Fibroblast of gingiva (primary cell): ENCODE measurements around the gene NPR3.

Source experiments
- DNase-seq: peaks from one replicate; pipeline ENCODE4 v3.0.0-alpha.2; 2011; ENCODE audit warnings: low read depth

NPR3 gene

GRCh38 chr5:32710550-32711361 is at the start of gene NPR3:
Gene NPR3 (plus strand): TSS chr5:32711321. CDS start chr5:32711777, 456 bp downstream.
- peak; percentile 81 for DNase-seq

- DNase-seq: no peak
These were observed 46.6 kb upstream of the NPR3 start for GRCh38 chr5:32664523-32664922.

- DNase-seq: no peak
These were observed 42.6 kb upstream of the NPR3 start for GRCh38 chr5:32668552-32668951.

- DNase-seq: no peak
These were observed 37.8 kb upstream of the NPR3 start for GRCh38 chr5:32673272-32673671.

DNA sequence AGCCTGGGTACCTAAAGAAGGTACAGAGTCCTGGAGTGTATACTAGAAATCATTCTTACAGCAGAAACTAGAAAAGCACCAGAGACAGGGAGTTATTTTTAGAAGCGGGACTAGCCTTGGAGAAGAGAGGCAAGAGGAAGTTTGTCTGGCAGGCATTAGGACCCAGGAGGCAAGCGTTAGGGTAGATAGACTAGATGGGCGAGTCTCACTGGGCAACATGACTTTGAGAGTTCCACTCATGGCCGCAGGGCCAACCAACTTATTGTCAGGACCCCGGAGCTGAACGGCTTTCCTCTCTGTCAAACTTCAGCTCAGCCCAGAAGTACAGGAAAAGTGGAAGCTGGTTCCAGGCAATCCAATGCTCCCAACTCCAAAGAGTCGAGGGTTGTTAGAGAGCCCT is 34.1 kb upstream of the NPR3 start:
- no peak for DNase-seq

DNA sequence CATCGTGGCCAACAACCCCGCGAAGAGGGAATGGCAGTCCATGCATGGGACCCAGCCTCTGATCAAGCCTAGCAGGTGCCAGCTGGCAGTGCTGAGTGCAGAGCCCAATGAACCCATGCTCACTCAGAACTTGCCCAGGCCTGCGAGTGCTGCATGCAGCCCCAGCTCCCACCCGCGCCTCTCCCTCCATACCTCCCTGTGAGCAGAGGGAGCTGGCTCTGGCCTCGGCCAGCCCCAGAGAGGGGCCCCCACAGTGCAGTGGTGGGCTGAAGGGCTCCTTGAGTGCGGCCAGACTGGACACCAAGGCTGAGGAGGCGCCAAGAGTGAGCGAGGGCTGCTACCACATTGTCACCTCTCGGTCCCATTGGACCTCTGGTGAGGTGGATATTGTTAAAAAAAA is 32.6 kb upstream of the NPR3 start:
- DNase-seq: no peak

- DNase-seq: no peak
These were observed 31.9 kb upstream of the NPR3 start for GRCh38 chr5:32679218-32679617.

DNA sequence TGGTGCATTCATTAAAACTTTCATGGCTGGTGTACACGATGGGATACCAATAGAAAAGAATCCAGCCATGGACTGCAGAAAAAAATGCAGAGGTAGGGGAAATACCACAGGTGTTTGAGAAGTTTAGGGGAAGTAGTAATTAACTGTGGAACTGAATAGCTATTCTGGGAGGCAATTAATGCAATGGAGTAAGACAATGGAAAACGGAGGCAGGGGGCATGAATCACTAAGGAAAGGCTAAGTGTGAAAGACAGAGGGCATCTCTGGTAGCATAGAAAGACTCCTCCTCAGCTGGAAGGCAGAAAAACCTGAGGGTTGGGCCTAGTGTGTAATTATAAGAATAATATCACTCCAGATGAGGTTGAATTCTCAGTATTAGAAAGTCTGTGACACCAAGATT is 30.9 kb upstream of the NPR3 start:
- no peak for DNase-seq

GRCh38 chr5:32683125-32683524 is 28.0 kb upstream of the NPR3 start:
- no peak for DNase-seq

DNA sequence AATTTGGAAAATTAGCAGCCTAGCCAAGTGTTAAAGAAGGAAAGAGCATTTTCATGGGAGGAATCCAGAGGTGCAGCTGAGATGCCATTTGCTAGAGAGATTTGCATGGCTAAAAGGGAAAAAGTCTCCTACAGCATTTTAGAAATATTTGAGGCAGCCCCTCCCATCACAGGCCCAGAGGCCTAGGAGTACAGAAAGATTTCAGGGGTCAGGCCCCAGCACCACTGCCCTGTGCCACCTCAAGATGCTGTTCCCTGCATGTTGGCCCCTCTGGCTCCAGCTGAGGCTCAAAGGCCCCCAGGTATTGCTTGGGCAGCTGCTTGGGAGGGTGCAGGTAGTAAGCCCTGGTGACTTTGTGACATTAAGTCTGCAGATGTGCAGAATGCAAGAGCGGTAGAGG is 26.9 kb upstream of the NPR3 start:
- no peak for DNase-seq

GRCh38 chr5:32686799-32687498 is 24.2 kb upstream of the NPR3 start:
- no peak for DNase-seq

- peak; percentile 52 for DNase-seq
These were observed 23.7 kb upstream of the NPR3 start for GRCh38 chr5:32687499-32687831.

- no peak for DNase-seq
These were observed 21.0 kb upstream of the NPR3 start for GRCh38 chr5:32690153-32690552.

DNA sequence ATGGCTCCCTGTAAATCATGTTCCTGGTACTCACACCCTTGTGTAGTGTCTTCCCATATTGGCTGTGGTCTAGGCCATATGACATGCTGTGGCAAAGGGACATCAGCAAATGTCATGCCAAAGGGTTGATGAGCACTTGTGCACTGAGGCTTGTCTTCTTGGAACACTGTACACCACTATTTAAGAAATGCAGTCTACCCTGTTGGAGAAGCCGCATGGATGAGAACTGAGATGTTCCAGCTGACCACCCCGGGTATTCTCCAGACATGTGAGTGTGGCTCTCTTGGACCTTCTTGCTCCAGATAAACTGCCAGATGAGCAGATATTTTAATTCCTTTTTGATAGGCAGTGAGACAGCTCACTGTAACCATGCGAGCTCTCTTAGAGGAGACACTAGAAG is 20.5 kb upstream of the NPR3 start:
- no peak for DNase-seq

DNA sequence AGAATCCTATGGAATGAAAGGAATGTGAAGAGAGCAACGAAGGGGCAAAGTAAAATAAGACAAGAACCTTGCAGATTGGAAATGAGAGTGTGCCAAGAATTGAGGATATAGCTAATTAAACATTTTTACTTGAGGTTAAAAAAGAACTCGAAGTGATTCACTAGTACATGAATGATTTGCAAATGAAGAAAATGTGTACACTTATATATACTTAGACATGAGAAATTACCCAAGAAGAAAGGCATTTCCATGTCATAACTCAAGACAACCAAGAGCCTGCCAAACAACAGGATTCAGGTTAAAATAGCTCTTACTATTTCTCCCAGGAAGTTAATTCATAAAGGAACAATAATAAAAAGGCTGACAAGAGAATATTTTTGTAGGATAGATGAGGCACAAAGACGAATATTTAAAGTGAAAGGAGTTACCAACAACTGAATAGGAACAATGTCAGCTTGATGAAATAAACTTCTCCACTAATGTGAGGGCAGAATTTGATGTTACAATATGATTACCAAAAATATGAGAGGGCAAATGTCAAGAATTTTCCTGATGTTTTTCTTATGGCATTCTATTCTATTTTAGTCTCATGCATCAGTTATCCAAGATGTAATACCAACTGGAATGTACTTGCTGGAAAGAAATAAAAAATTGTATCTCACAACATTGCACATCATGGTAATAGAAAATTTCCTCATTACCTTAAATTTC is 18.9 kb upstream of the NPR3 start:
- DNase-seq: peak; percentile 82

GRCh38 chr5:32703957-32704356 is 7.2 kb upstream of the NPR3 start:
- no peak for DNase-seq

DNA sequence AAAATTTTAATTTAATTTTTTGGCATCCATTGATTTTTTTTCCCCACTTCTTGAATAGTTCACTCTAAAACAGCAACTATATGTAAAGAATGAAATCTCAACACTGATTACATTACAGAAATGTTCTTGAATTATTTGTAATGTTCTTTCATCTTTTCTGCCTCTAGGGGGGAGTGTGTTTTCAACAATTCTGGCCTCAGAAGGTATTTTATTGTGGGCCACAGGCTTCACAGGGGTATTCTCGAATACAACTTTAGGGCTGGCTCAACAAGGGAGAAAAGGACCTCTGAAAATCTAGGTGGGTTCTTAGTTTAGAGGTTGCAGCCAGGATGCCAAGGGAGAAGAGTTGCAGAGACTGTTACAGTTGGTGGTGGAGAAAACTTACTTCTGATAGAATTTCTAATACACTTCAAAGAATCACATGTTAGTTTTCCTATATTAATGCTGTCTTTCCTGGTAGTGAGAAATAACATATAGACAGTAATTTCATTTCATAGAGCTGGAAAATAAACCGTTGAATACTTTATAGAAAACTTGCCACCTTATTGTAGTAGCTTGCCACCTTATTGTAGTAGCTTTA is 3.6 kb upstream of the NPR3 start:
- DNase-seq: peak; percentile 30

DNA sequence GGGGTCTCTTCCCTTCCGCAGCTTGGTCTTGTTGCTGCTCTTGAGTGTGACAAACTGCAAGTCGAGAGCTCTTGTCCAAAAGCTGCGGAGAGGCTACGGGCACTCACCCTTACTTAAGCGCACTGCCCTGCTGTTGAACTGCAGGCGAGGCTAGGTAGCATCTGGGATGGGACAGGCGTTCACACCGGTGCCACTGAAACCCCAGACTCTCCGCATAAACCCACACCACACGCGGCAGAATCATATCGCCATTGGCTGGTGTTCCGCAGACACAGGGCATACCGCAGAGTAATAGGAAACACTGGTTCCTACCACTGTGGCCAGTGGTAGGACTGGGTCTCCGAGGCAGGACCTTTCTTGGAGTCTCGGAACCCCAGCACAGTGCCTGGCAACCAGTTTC is 2.2 kb upstream of the NPR3 start:
- DNase-seq: no peak

DNA sequence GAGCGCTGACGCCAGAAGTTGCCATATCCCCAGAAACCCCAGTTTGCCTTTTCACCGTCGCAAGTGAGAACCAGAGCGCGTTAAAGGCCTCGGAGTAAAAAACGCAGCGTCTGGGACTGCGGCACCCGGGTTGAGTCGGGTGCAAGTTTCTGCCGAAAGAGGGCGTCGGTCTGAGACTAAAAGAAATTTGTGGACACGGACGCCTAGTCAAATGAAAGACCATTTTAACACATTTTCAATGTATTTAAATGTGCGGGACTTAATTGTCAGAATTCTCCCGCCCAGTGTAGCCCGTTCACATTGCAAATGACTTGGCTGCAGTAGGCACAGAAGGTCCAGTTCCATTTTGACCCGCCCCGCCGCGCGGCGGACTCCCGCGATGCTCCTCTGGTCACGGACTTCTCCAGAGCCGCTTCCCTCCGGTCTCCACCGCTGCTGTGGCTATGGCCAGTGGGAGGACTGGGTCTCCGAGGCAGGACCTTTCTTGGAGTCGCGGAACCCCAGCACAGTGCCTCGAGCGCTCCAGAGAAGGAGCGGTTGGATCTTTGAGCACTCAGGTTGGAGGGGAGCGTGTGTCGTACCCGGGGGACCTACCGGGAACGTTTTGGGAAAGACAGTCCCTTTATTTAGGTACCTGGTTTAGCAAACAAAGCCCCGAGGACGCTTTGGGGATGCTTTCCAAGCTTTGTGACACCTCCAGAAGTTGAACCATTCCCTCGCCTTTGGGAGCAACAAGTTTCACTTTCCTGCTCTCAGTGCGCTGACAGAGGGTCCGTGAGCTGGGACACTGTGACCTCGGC is 1.2 kb upstream of the NPR3 start:
- DNase-seq: peak; percentile 83

GRCh38 chr5:32711362-32711680 is 200 bp downstream of the NPR3 start:
- no peak for DNase-seq

GRCh38 chr5:32711681-32712480 is 760 bp downstream of the NPR3 start:
- DNase-seq: peak; percentile 55
